GM12878 (cell line): ENCODE data around the gene FRAS1. TPM values are rescaled to one million over a fixed set of nuclear protein-coding genes. Genes with fewer than 3 reads are reported as not detected.

Experiments used
- BHLHE40 ChIP-seq, 2 experiments: fragments of 450-650 bp in 1 of 2; IDR thresholded peaks; 2 replicates each; pipeline ENCODE4 v1.6.1; 2011 to 2017; ENCODE audit warnings: low read depth in 2 of 2, borderline replicate concordance in 1 of 2, improper control_type of control experiment in 1 of 2, low read length in 1 of 2, mild to moderate bottlenecking in 1 of 2
- CHD2 ChIP-seq: IDR thresholded peaks from 2 replicates; pipeline ENCODE4 v1.6.1; 2011; ENCODE audit warnings: low read depth, low read length, improper control_type of control experiment, borderline replicate concordance
- DPF2 ChIP-seq: fragments of 450-650 bp; IDR thresholded peaks from 2 replicates; pipeline ENCODE4 v1.6.1; 2017; ENCODE audit warnings: mild to moderate bottlenecking
- ETV6 ChIP-seq, 2 experiments: fragments of 450-650 bp in 1 of 2; IDR thresholded peaks in 1 of 2; conservative IDR thresholded peaks in 1 of 2; 2 replicates each; pipeline ENCODE4 v1.6.1; 2014; ENCODE audit warnings: antibody characterized with exemption in 1 of 2, borderline replicate concordance in 1 of 2, low read depth in 1 of 2, mild to moderate bottlenecking in 1 of 2, moderate library complexity in 1 of 2
- IKZF2 ChIP-seq, 2 experiments: fragments of 450-650 bp; IDR thresholded peaks; 2 replicates each; pipeline ENCODE4 v1.6.1; 2017; ENCODE audit warnings: mild to moderate bottlenecking in 2 of 2, moderate library complexity in 2 of 2
- MEF2B ChIP-seq: fragments of 450-650 bp; IDR thresholded peaks from 2 replicates; pipeline ENCODE4 v1.6.1; 2018; ENCODE audit warnings: mild to moderate bottlenecking, moderate library complexity; ENCODE audit not compliant: partially characterized antibody, poor library complexity, severe bottlenecking
- MYB ChIP-seq: fragments of 150-350 bp; IDR thresholded peaks from 2 replicates; pipeline ENCODE4 v1.6.1; 2014; ENCODE audit warnings: mild to moderate bottlenecking, low read depth, low read length, borderline replicate concordance
- NR2C2 ChIP-seq: IDR thresholded peaks from 2 replicates; pipeline ENCODE4 v1.6.1; 2011; ENCODE audit warnings: borderline replicate concordance, low read depth; ENCODE audit not compliant: control insufficient read depth, insufficient read length
- NR2F1 ChIP-seq: fragments of 450-650 bp; conservative IDR thresholded peaks from 2 replicates; pipeline ENCODE4 v1.6.1; 2017; ENCODE audit warnings: mild to moderate bottlenecking
- RAD51 ChIP-seq: fragments of 450-650 bp; IDR thresholded peaks from 2 replicates; pipeline ENCODE4 v1.6.1; 2016; ENCODE audit warnings: moderate library complexity, mild to moderate bottlenecking, inconsistent platforms
- RB1 ChIP-seq: fragments of 450-650 bp; formaldehyde crosslinking; IDR thresholded peaks from 2 replicates; pipeline ENCODE4 v1.6.1; 2017; ENCODE audit warnings: mild to moderate bottlenecking, borderline replicate concordance
- SMARCA5 ChIP-seq: fragments of 450-650 bp; IDR thresholded peaks from 2 replicates; pipeline ENCODE4 v1.6.1; 2017; ENCODE audit warnings: mild to moderate bottlenecking
- ZNF217 ChIP-seq: fragments of 450-650 bp; IDR thresholded peaks from 2 replicates; pipeline ENCODE4 v1.6.1; 2017; ENCODE audit warnings: antibody characterized with exemption, mild to moderate bottlenecking
- polyA plus RNA-seq, 11 experiments: library from polyadenylated mRNA; depleted of rRNA in 4 of 11; unstranded in 6 of 11; stranded (reverse) in 5 of 11; fragments of >200 nt; fragmentation: Nextera tagmentation in 4 of 11; fragmentation: Illumina TruSeq in 1 of 11; extraction: Ambion mirVana in 4 of 11; extraction: Trizol in 1 of 11; gene quantifications; 1 replicate in 1 of 11; 2 replicates in 10 of 11; pipeline versions ENCODE4 v1.2.1 to v1.2.3, GENCODE V29; 2011 to 2016; ENCODE audit warnings: inconsistent platforms in 2 of 11, missing spikeins in 2 of 11, low read depth in 1 of 11
- total RNA-seq, 4 experiments: library from RNA; depleted of rRNA in 3 of 4; stranded (reverse); fragments of >200 nt in 3 of 4; fragmentation: Illumina TruSeq in 1 of 4; extraction: Trizol in 1 of 4; gene quantifications; 2 replicates each; pipeline versions ENCODE4 v1.2.1 to v1.2.3, GENCODE V29; 2013 to 2021
- TF ChIP-seq, protein P1 (sequence below): fragments of 450-650 bp; IDR thresholded peaks from 2 replicates; pipeline ENCODE4 v1.6.1; 2017; ENCODE audit warnings: mild to moderate bottlenecking, low read depth, inconsistent platforms; ENCODE audit not compliant: poor library complexity, severe bottlenecking
- TF ChIP-seq, protein P2 (sequence below), 3 experiments: IDR thresholded peaks in 2 of 3; conservative IDR thresholded peaks in 1 of 3; 2 replicates each; pipeline ENCODE4 v1.5.1; 2011; ENCODE audit warnings: low read depth in 3 of 3, low read length in 3 of 3, mild to moderate bottlenecking in 3 of 3, control low read depth in 2 of 3, moderate library complexity in 2 of 3, inconsistent platforms in 1 of 3, mixed read lengths in 1 of 3; ENCODE audit not compliant: control insufficient read depth in 2 of 3, insufficient read depth in 1 of 3; ENCODE audit errors: extremely low read depth in 1 of 3
- TF ChIP-seq, protein P3 (sequence below): IDR thresholded peaks from 2 replicates; pipeline ENCODE4 v1.6.1; 2011; ENCODE audit warnings: borderline replicate concordance, low read depth, mild to moderate bottlenecking, moderate library complexity, low read length; ENCODE audit not compliant: insufficient read depth, poor library complexity, severe bottlenecking
- TF ChIP-seq, protein P4 (sequence below): fragments of 450-650 bp; IDR thresholded peaks from 2 replicates; pipeline ENCODE4 v1.6.1; 2017; ENCODE audit warnings: low read depth, mild to moderate bottlenecking, moderate library complexity
- TF ChIP-seq, protein P5 (sequence below): fragments of 450-650 bp; IDR thresholded peaks from 2 replicates; pipeline ENCODE4 v1.6.1; 2016; ENCODE audit warnings: mild to moderate bottlenecking

FRAS1 gene
- total and polyA plus RNA-seq, 10 of the 15 experiments (the other 5 are each of a cell fraction or from before 2014, with no cell fraction given) = 0.08 to 11.7 (median 0.20) TPM

DNA sequence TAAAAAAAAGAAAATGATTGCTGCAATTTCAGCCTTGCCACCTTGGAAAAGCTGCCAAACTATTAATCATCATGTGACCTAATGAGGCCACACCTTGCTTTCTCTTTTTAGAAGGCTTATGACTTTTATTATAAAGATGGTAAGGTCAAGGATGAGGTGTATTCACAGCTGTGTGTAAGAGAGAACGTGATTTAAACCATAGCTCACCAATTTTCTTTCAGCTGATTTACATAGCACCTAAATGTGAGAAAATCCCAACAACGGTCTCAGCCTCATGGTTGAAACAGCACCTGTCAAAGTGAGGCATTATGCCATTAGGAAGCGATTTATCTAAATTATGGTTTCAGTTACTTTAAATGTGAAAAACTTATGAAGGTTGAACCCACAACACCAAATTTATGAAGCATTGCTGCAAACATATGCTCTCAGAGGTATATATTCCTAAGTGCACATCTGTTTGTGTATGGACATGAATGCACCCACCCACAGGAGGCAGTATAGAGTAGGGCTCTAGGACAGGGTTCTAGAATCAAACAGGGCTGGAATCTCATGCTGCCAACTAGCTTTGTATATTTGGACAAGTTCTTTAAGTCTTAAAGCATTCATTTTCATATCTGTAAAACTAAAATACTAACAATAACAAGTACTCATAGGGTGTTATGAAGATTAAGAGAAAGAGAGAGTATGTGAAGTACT is 535.1 kb downstream of the FRAS1 start (continued):
- TF ChIP-seq NR2C2 (no peak), MYB (0 out of 2 replicates have a peak, but pooled peaks have one; percentile 43), NR2F1 (peak; percentile 74), IKZF2 (IDR thresholded peaks at IDR 0.05) (peak; percentile 69; a peak in 2 of 4 replicates), ETV6 (conservative IDR thresholded peaks at IDR 0.05 in 1 of 2, IDR thresholded peaks at IDR 0.05 in 1 of 2; ENCODE audit: borderline replicate concordance in 1 of 2, low read depth in 1 of 2) (no peak), SMARCA5 (peak; percentile 55; the same call in 1 of the 2 replicates), RB1 (0 out of 2 replicates have a peak, but pooled peaks have one; percentile 12), CHD2 (no peak), MEF2B (peak; percentile 42), BHLHE40 (IDR thresholded peaks at IDR 0.05; ENCODE audit: borderline replicate concordance in 1 of 2, low read depth in 2 of 2, low read length in 1 of 2) (peak; percentile 86 to 92), ZNF217 (peak; percentile 74; the same call in 1 of the 2 replicates), DPF2 (peak; percentile 55; the same call in 1 of the 2 replicates), RAD51 (peak; percentile 85)
- TF ChIP-seq, protein P1, sequence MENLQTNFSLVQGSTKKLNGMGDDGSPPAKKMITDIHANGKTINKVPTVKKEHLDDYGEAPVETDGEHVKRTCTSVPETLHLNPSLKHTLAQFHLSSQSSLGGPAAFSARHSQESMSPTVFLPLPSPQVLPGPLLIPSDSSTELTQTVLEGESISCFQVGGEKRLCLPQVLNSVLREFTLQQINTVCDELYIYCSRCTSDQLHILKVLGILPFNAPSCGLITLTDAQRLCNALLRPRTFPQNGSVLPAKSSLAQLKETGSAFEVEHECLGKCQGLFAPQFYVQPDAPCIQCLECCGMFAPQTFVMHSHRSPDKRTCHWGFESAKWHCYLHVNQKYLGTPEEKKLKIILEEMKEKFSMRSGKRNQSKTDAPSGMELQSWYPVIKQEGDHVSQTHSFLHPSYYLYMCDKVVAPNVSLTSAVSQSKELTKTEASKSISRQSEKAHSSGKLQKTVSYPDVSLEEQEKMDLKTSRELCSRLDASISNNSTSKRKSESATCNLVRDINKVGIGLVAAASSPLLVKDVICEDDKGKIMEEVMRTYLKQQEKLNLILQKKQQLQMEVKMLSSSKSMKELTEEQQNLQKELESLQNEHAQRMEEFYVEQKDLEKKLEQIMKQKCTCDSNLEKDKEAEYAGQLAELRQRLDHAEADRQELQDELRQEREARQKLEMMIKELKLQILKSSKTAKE = peak; percentile 16
- TF ChIP-seq, protein P2, sequence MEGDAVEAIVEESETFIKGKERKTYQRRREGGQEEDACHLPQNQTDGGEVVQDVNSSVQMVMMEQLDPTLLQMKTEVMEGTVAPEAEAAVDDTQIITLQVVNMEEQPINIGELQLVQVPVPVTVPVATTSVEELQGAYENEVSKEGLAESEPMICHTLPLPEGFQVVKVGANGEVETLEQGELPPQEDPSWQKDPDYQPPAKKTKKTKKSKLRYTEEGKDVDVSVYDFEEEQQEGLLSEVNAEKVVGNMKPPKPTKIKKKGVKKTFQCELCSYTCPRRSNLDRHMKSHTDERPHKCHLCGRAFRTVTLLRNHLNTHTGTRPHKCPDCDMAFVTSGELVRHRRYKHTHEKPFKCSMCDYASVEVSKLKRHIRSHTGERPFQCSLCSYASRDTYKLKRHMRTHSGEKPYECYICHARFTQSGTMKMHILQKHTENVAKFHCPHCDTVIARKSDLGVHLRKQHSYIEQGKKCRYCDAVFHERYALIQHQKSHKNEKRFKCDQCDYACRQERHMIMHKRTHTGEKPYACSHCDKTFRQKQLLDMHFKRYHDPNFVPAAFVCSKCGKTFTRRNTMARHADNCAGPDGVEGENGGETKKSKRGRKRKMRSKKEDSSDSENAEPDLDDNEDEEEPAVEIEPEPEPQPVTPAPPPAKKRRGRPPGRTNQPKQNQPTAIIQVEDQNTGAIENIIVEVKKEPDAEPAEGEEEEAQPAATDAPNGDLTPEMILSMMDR (IDR thresholded peaks at IDR 0.05 in 2 of 3, conservative IDR thresholded peaks at IDR 0.05 in 1 of 3; ENCODE audit: control insufficient read depth in 2 of 3, extremely low read depth in 1 of 3, insufficient read depth in 1 of 3, low read depth in 3 of 3, low read length in 3 of 3) = peak; percentile 34 to 61 (median 55)
- TF ChIP-seq, protein P3, sequence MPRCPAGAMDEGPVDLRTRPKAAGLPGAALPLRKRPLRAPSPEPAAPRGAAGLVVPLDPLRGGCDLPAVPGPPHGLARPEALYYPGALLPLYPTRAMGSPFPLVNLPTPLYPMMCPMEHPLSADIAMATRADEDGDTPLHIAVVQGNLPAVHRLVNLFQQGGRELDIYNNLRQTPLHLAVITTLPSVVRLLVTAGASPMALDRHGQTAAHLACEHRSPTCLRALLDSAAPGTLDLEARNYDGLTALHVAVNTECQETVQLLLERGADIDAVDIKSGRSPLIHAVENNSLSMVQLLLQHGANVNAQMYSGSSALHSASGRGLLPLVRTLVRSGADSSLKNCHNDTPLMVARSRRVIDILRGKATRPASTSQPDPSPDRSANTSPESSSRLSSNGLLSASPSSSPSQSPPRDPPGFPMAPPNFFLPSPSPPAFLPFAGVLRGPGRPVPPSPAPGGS = no peak
- TF ChIP-seq, protein P4, sequence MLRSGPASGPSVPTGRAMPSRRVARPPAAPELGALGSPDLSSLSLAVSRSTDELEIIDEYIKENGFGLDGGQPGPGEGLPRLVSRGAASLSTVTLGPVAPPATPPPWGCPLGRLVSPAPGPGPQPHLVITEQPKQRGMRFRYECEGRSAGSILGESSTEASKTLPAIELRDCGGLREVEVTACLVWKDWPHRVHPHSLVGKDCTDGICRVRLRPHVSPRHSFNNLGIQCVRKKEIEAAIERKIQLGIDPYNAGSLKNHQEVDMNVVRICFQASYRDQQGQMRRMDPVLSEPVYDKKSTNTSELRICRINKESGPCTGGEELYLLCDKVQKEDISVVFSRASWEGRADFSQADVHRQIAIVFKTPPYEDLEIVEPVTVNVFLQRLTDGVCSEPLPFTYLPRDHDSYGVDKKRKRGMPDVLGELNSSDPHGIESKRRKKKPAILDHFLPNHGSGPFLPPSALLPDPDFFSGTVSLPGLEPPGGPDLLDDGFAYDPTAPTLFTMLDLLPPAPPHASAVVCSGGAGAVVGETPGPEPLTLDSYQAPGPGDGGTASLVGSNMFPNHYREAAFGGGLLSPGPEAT = peak; percentile 60; the same call in 1 of the 2 replicates
- TF ChIP-seq, protein P5, sequence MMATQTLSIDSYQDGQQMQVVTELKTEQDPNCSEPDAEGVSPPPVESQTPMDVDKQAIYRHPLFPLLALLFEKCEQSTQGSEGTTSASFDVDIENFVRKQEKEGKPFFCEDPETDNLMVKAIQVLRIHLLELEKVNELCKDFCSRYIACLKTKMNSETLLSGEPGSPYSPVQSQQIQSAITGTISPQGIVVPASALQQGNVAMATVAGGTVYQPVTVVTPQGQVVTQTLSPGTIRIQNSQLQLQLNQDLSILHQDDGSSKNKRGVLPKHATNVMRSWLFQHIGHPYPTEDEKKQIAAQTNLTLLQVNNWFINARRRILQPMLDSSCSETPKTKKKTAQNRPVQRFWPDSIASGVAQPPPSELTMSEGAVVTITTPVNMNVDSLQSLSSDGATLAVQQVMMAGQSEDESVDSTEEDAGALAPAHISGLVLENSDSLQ = no peak
